K562 (cell line): ENCODE results near the gene TMSB4X. TPM values are rescaled to one million over a fixed set of nuclear protein-coding genes. Genes with fewer than 3 reads are reported as not detected.

Experiments
- CREB1 ChIP-seq, 2 experiments: sonication (generic) in 1 of 2; formaldehyde crosslinking in 1 of 2; IDR thresholded peaks; 2 replicates each; pipeline versions ENCODE4 v1.6.1 to v1.8.0; 2012 to 2022; ENCODE audit warnings: inconsistent platforms in 1 of 2, mild to moderate bottlenecking in 1 of 2, missing genetic modification reagents in 1 of 2, moderate library complexity in 1 of 2
- CXXC5 ChIP-seq: fragments of 250-450 bp; sonication (Bioruptor Pico); IDR thresholded peaks from 2 replicates; pipeline ENCODE4 v1.8.0; 2022; ENCODE audit warnings: inconsistent platforms, mild to moderate bottlenecking, moderate library complexity
- FOXA3 ChIP-seq, 2 experiments: fragments of 450-650 bp in 1 of 2; sonication (generic) in 1 of 2; formaldehyde crosslinking; IDR thresholded peaks in 1 of 2; conservative IDR thresholded peaks in 1 of 2; 2 replicates each; pipeline versions ENCODE4 v1.4.0 to v1.8.0; 2020 to 2022; ENCODE audit warnings: mild to moderate bottlenecking in 2 of 2, missing genetic modification reagents in 1 of 2
- HOXB6 ChIP-seq: fragments of 250-450 bp; sonication (Bioruptor Pico); IDR thresholded peaks from 2 replicates; pipeline ENCODE4 v1.5.1; 2022; ENCODE audit warnings: mild to moderate bottlenecking, borderline replicate concordance
- KDM2B ChIP-seq: fragments of 250-450 bp; sonication (Bioruptor Pico); IDR thresholded peaks from 2 replicates; pipeline ENCODE4 v1.8.0; 2021; ENCODE audit warnings: mild to moderate bottlenecking, moderate library complexity
- MCM5 ChIP-seq: fragments of 450-650 bp; IDR thresholded peaks from 2 replicates; pipeline ENCODE4 v1.6.1; 2016; ENCODE audit warnings: low read depth
- MEF2D ChIP-seq: conservative IDR thresholded peaks from 2 replicates; pipeline ENCODE4 v1.6.1; 2016; ENCODE audit warnings: low read depth, missing genetic modification characterization, missing compliant biosample characterization
- MYC ChIP-seq, 2 experiments: fragments of 250-450 bp in 1 of 2; sonication (Bioruptor Pico) in 1 of 2; IDR thresholded peaks; 2 replicates each; pipeline versions ENCODE4 v1.5.1 to v1.6.1; 2012 to 2021; ENCODE audit warnings: low read depth in 2 of 2, borderline replicate concordance in 1 of 2, improper control_type of control experiment in 1 of 2, low read length in 1 of 2, mild to moderate bottlenecking in 1 of 2, moderate library complexity in 1 of 2
- NFE2L1 ChIP-seq: fragments of 450-650 bp; IDR thresholded peaks from 2 replicates; pipeline ENCODE4 v1.6.1; 2016; ENCODE audit warnings: missing genetic modification characterization, low read depth, mild to moderate bottlenecking, missing compliant biosample characterization, moderate library complexity, borderline replicate concordance
- POLR3A ChIP-seq: IDR thresholded peaks from 2 replicates; pipeline ENCODE4 v1.6.1; 2011; ENCODE audit warnings: borderline replicate concordance, mild to moderate bottlenecking, moderate library complexity; ENCODE audit not compliant: insufficient read length, insufficient read depth; ENCODE audit errors: extremely low read depth
- SAFB2 ChIP-seq: fragments of 200-400 bp; formaldehyde crosslinking; IDR thresholded peaks from 2 replicates; pipeline ENCODE4 v1.6.1; 2018; ENCODE audit warnings: borderline replicate concordance, low read length, low read depth, moderate library complexity; ENCODE audit not compliant: severe bottlenecking
- SMARCB1 ChIP-seq: IDR thresholded peaks from 2 replicates; pipeline ENCODE4 v1.6.1; 2011; ENCODE audit warnings: improper control_type of control experiment, low read depth; ENCODE audit not compliant: insufficient read length
- SMC3 ChIP-seq: conservative IDR thresholded peaks from 2 replicates; pipeline ENCODE4 v1.6.1; 2011; ENCODE audit warnings: low read depth, low read length, improper control_type of control experiment; ENCODE audit not compliant: insufficient read depth
- ZNF644 ChIP-seq: fragments of 200-800 bp; sonication (Bioruptor generic); IDR thresholded peaks from 2 replicates; pipeline ENCODE4 v1.6.1; 2016; ENCODE audit warnings: low read depth, missing genetic modification characterization, missing compliant biosample characterization
- polyA plus RNA-seq, 8 experiments: library from polyadenylated mRNA; depleted of rRNA in 4 of 8; stranded (reverse) in 5 of 8; unstranded in 3 of 8; fragments of >200 nt; fragmentation: Nextera tagmentation in 2 of 8; fragmentation: Illumina TruSeq in 1 of 8; extraction: Ambion mirVana in 2 of 8; extraction: Trizol in 1 of 8; gene quantifications; 2 replicates each; pipeline versions ENCODE4 v1.2.1 to v1.2.3, GENCODE V29; 2011 to 2014; ENCODE audit warnings: inconsistent platforms in 1 of 8, missing spikeins in 1 of 8
- total RNA-seq, 7 experiments: library from RNA; depleted of rRNA in 6 of 7; stranded (reverse); fragments of >200 nt in 6 of 7; fragmentation: Illumina TruSeq in 2 of 7; extraction: Trizol in 2 of 7; gene quantifications; 2 replicates each; pipeline versions ENCODE4 v1.2.1 to v1.2.3, GENCODE V29; 2011 to 2021; ENCODE audit warnings: low replicate concordance in 1 of 7
- TF ChIP-seq, protein P1 (sequence below), 2 experiments: fragments of 450-650 bp in 1 of 2; sonication (generic) in 1 of 2; formaldehyde crosslinking; conservative IDR thresholded peaks; 2 replicates each; pipeline versions ENCODE4 v1.4.0 to v1.8.1; 2020 to 2022; ENCODE audit warnings: mild to moderate bottlenecking in 1 of 2, missing genetic modification reagents in 1 of 2
- TF ChIP-seq, protein P2 (sequence below): fragments of 250-450 bp; sonication (Bioruptor Pico); IDR thresholded peaks from 2 replicates; pipeline ENCODE4 v1.4.0; 2020
- TF ChIP-seq, protein P3 (sequence below): sonication (generic); formaldehyde crosslinking; IDR thresholded peaks from 2 replicates; pipeline ENCODE4 v1.8.1; 2023; ENCODE audit warnings: mild to moderate bottlenecking, missing genetic modification reagents, moderate library complexity
- TF ChIP-seq, protein P4 (sequence below): fragments of 250-450 bp; sonication (Bioruptor Pico); IDR thresholded peaks from 2 replicates; pipeline ENCODE4 v1.8.0; 2021; ENCODE audit warnings: moderate library complexity, mild to moderate bottlenecking, inconsistent platforms
- TF ChIP-seq, protein P5 (sequence below): fragments of 450-650 bp; IDR thresholded peaks from 2 replicates; pipeline ENCODE4 v1.6.1; 2016; ENCODE audit warnings: mild to moderate bottlenecking

TMSB4X gene
- total and polyA plus RNA-seq, 9 of the 15 experiments (the other 6 are each of a cell fraction or from before 2014, with no cell fraction given), result 1,035 to 2,035 (median 1,529) TPM

DNA sequence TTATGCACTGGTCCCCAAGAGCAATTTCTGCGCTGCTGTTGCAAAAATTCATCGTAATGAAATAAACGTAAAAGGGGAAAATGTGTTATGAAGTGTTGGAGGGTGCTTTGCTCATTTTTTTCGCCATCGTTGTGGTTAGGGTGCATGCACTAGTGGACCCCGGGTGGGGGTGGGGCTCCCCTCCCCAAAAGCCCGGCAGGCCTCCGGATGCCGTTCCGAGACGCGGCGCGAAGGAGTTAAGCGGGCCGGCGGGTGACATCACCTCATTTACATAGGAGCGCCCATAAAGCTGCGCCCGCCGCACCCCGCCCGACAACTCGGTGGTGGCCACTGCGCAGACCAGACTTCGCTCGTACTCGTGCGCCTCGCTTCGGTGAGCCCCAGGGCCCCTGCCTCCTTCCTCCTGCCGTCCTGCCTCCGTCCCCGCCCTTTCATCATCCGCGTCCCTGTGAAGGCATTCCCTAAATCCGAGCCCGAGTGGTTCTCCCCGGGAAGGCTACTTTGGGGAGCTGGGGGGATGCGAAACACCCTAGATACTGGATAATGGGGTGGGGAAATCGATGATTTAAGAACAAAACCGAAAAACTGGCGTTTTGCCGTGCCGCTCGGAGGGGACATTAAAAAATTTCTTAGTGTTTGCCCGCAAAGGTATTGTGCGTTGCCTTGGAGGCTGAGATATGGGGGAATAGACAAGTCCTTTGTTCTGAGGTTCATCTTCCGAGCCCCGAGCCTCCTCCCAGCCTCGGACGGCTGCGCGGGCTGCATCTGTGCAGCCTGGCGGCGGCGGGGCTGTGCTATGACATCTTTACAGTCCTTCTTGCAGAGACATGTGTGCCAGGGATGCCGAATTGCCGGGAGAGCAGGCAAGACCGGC is at the start of gene TMSB4X (continued):
- no peak for TF ChIP-seq NFE2L1
- TF ChIP-seq, protein P1, sequence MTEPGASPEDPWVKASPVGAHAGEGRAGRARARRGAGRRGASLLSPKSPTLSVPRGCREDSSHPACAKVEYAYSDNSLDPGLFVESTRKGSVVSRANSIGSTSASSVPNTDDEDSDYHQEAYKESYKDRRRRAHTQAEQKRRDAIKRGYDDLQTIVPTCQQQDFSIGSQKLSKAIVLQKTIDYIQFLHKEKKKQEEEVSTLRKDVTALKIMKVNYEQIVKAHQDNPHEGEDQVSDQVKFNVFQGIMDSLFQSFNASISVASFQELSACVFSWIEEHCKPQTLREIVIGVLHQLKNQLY (CRISPR knock-in tag; conservative IDR thresholded peaks at IDR 0.05), result no peak; a peak in 1 of 4 replicates
- no peak for TF ChIP-seq ZNF644
- no peak for TF ChIP-seq MCM5
- no peak for TF ChIP-seq MYC (IDR thresholded peaks at IDR 0.05; ENCODE audit: low read depth, low read length)
- TF ChIP-seq MYC (CRISPR knock-in tag; IDR thresholded peaks at IDR 0.05; ENCODE audit: borderline replicate concordance, low read depth), result no peak
- no peak for TF ChIP-seq FOXA3 (CRISPR knock-in tag; conservative IDR thresholded peaks at IDR 0.05 in 1 of 2, IDR thresholded peaks at IDR 0.05 in 1 of 2)
- no peak for TF ChIP-seq POLR3A
- no peak for TF ChIP-seq HOXB6 (CRISPR knock-in tag)
- TF ChIP-seq, protein P2, sequence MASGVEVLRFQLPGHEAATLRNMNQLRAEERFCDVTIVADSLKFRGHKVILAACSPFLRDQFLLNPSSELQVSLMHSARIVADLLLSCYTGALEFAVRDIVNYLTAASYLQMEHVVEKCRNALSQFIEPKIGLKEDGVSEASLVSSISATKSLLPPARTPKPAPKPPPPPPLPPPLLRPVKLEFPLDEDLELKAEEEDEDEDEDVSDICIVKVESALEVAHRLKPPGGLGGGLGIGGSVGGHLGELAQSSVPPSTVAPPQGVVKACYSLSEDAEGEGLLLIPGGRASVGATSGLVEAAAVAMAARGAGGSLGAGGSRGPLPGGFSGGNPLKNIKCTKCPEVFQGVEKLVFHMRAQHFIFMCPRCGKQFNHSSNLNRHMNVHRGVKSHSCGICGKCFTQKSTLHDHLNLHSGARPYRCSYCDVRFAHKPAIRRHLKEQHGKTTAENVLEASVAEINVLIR (CRISPR knock-in tag), result no peak
- TF ChIP-seq, protein P3, sequence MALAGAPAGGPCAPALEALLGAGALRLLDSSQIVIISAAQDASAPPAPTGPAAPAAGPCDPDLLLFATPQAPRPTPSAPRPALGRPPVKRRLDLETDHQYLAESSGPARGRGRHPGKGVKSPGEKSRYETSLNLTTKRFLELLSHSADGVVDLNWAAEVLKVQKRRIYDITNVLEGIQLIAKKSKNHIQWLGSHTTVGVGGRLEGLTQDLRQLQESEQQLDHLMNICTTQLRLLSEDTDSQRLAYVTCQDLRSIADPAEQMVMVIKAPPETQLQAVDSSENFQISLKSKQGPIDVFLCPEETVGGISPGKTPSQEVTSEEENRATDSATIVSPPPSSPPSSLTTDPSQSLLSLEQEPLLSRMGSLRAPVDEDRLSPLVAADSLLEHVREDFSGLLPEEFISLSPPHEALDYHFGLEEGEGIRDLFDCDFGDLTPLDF (CRISPR knock-in tag), result no peak
- TF ChIP-seq, protein P4, sequence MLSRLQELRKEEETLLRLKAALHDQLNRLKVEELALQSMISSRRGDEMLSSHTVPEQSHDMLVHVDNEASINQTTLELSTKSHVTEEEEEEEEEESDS (CRISPR knock-in tag), result no peak
- TF ChIP-seq KDM2B (CRISPR knock-in tag), result no peak
- no peak for TF ChIP-seq SAFB2
- peak; percentile 83 for TF ChIP-seq CXXC5
- TF ChIP-seq, protein P5, sequence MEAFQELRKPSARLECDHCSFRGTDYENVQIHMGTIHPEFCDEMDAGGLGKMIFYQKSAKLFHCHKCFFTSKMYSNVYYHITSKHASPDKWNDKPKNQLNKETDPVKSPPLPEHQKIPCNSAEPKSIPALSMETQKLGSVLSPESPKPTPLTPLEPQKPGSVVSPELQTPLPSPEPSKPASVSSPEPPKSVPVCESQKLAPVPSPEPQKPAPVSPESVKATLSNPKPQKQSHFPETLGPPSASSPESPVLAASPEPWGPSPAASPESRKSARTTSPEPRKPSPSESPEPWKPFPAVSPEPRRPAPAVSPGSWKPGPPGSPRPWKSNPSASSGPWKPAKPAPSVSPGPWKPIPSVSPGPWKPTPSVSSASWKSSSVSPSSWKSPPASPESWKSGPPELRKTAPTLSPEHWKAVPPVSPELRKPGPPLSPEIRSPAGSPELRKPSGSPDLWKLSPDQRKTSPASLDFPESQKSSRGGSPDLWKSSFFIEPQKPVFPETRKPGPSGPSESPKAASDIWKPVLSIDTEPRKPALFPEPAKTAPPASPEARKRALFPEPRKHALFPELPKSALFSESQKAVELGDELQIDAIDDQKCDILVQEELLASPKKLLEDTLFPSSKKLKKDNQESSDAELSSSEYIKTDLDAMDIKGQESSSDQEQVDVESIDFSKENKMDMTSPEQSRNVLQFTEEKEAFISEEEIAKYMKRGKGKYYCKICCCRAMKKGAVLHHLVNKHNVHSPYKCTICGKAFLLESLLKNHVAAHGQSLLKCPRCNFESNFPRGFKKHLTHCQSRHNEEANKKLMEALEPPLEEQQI, result no peak
- peak; percentile 21; the same call in 1 of the 2 replicates for TF ChIP-seq SMC3
- peak; percentile 14; the same call in 1 of the 2 replicates for TF ChIP-seq MEF2D
- TF ChIP-seq SMARCB1, result no peak
- 0 out of 2 replicates have a peak, but pooled peaks have one; percentile 42 for TF ChIP-seq CREB1 (IDR thresholded peaks at IDR 0.05)
- peak; percentile 82 for TF ChIP-seq CREB1 (CRISPR knock-in tag; IDR thresholded peaks at IDR 0.05)
